ENCODE results near the gene ETDC. TPM values are rescaled to one million over a fixed set of nuclear protein-coding genes. Genes with fewer than 3 reads are reported as not detected.

ETDC gene
- total RNA-seq, 1 experiment from 2014 or later: not detected

GRCh38 chrX:135307171-135307570 lies 2.1 kb upstream of the ETDC start:
- no peaks in the 10 kb centered on the region for H3K4me1 ChIP-seq (ENCODE audit: insufficient read depth, low read length)
- BruUV-seq (replicated peaks): no TSS peak
- H3K4me3 ChIP-seq (ENCODE audit: low read length): no peak overlapping the region
- no peaks in the 10 kb centered on the region for H3K9me2 ChIP-seq (replicated peaks; ENCODE audit: low read length)
- POLR2A ChIA-PET (ENCODE audit: unreplicated experiment): no interaction called here
- H3F3A ChIP-seq (ENCODE audit: low read length, unreplicated experiment): no peaks in the 10 kb centered on the region
- H3K4me2 ChIP-seq (ENCODE audit: low read length): no peak overlapping the region
- H3K36me3 ChIP-seq (ENCODE audit: low read depth, low read length): no peaks in the 10 kb centered on the region
- DNase-seq (no peak), ATAC-seq (no peak)
- H3K27ac ChIP-seq (ENCODE audit: low read length): no peak overlapping the region
- TF ChIP-seq EZH2phosphoT487 (IDR thresholded peaks at IDR 0.05; ENCODE audit: borderline replicate concordance, low read length) (no peak), CTCF (conservative IDR thresholded peaks at IDR 0.05; ENCODE audit: low read depth, low read length) (no peak), EZH2 (IDR thresholded peaks at IDR 0.05; ENCODE audit: low read length, unreplicated experiment) (no peak)
- intact Hi-C loops (cut with micrococcal nuclease): no loop called here
- H3K79me2 ChIP-seq (ENCODE audit: low read length): no peaks in the 10 kb centered on the region
- H3K27me3 ChIP-seq (ENCODE audit: low read length): no peaks in the 10 kb centered on the region
- no peak overlapping the region for H3K9ac ChIP-seq (ENCODE audit: low read length)
- no peak overlapping the region for H2AFZ ChIP-seq (ENCODE audit: low read length)
- CTCF ChIA-PET: no interaction called here
- H4K20me1 ChIP-seq (ENCODE audit: low read length): no peaks in the 10 kb centered on the region
- H3K9me3 ChIP-seq (ENCODE audit: low read length): no peaks in the 10 kb centered on the region

- Histone ChIP-seq H3K27me3 (ENCODE audit: low read length) (no peaks in the 10 kb centered on the region), H4K20me1 (ENCODE audit: low read length) (no peaks in the 10 kb centered on the region), H2AFZ (ENCODE audit: low read length) (no peak overlapping the region), H3K4me1 (ENCODE audit: insufficient read depth, low read length) (no peaks in the 10 kb centered on the region), H3K9me3 (ENCODE audit: low read length) (no peaks in the 10 kb centered on the region), H3K4me2 (ENCODE audit: low read length) (no peak overlapping the region), H3K36me3 (ENCODE audit: low read depth, low read length) (no peaks in the 10 kb centered on the region), H3K9me2 (replicated peaks; ENCODE audit: low read length) (no peaks in the 10 kb centered on the region), H3K9ac (ENCODE audit: low read length) (no peak overlapping the region), H3F3A (ENCODE audit: low read length, unreplicated experiment) (no peaks in the 10 kb centered on the region), H3K27ac (ENCODE audit: low read length) (no peak overlapping the region), H3K79me2 (ENCODE audit: low read length) (no peaks in the 10 kb centered on the region), H3K4me3 (ENCODE audit: low read length) (no peak overlapping the region)
- no peak for TF ChIP-seq EZH2 (IDR thresholded peaks at IDR 0.05; ENCODE audit: low read length, unreplicated experiment)
- no peak for TF ChIP-seq EZH2phosphoT487 (IDR thresholded peaks at IDR 0.05; ENCODE audit: borderline replicate concordance, low read length)
- no peak for TF ChIP-seq CTCF (conservative IDR thresholded peaks at IDR 0.05; ENCODE audit: low read depth, low read length)
- CTCF ChIA-PET: no interaction called here
- POLR2A ChIA-PET (ENCODE audit: unreplicated experiment): no interaction called here
- intact Hi-C loops (cut with micrococcal nuclease): no loop called here
- no TSS peak for BruUV-seq (replicated peaks)
- DNase-seq: no peak
- ATAC-seq: no peak
These were observed 880 bp upstream of the ETDC start for GRCh38 chrX:135308345-135308855.

GRCh38 chrX:135315864-135316263 lies 6.6 kb downstream of the ETDC start:
- intact Hi-C loops (cut with micrococcal nuclease): no loop called here
- no peaks in the 10 kb centered on the region for H3K27me3 ChIP-seq (ENCODE audit: low read length)
- BruUV-seq (replicated peaks): no TSS peak
- DNase-seq (no peak), ATAC-seq (no peak)
- H3K4me2 ChIP-seq (ENCODE audit: low read length): no peak overlapping the region
- POLR2A ChIA-PET (ENCODE audit: unreplicated experiment): no interaction called here
- no peaks in the 10 kb centered on the region for H3K79me2 ChIP-seq (ENCODE audit: low read length)
- H4K20me1 ChIP-seq (ENCODE audit: low read length): no peaks in the 10 kb centered on the region
- H3K9ac ChIP-seq (ENCODE audit: low read length): no peak overlapping the region
- no peaks in the 10 kb centered on the region for H3K36me3 ChIP-seq (ENCODE audit: low read depth, low read length)
- no peaks in the 10 kb centered on the region for H3K9me3 ChIP-seq (ENCODE audit: low read length)
- no peak overlapping the region for H3K27ac ChIP-seq (ENCODE audit: low read length)
- no peak overlapping the region for H2AFZ ChIP-seq (ENCODE audit: low read length)
- no peak overlapping the region for H3K4me3 ChIP-seq (ENCODE audit: low read length)
- no peaks in the 10 kb centered on the region for H3F3A ChIP-seq (ENCODE audit: low read length, unreplicated experiment)
- H3K4me1 ChIP-seq (ENCODE audit: insufficient read depth, low read length): no peaks in the 10 kb centered on the region
- no peak for TF ChIP-seq EZH2phosphoT487 (IDR thresholded peaks at IDR 0.05; ENCODE audit: borderline replicate concordance, low read length)
- TF ChIP-seq EZH2 (IDR thresholded peaks at IDR 0.05; ENCODE audit: low read length, unreplicated experiment): no peak
- no peak for TF ChIP-seq CTCF (conservative IDR thresholded peaks at IDR 0.05; ENCODE audit: low read depth, low read length)
- CTCF ChIA-PET: no interaction called here
- no peaks in the 10 kb centered on the region for H3K9me2 ChIP-seq (replicated peaks; ENCODE audit: low read length)
